Psoas muscle (tissue), 8 donors: Measurements from ENCODE around the gene CTDP1. TPM values are rescaled to one million over a fixed set of nuclear protein-coding genes. Genes with fewer than 3 reads are reported as not detected.

ENCODE experiments used
- ATAC-seq, 4 donors: fragments of 200-7000 bp; cut with Tn5 transposase; one replicate each; pipeline ENCODE4 v1.9.1; 2020; ENCODE audit warnings: moderate library complexity in 3 of 4, mild to moderate bottlenecking in 2 of 4
- DNase-seq, 2 donors: peaks; one replicate each; pipeline ENCODE4 v3.0.0-alpha.2; 2020
- H3K27ac ChIP-seq: fragments of 200-600 bp; one replicate; pipeline ENCODE4 v1.8.0; 2022
- H3K27me3 ChIP-seq, 3 donors: fragments of 200-600 bp in 1 of 3; one replicate each; pipeline versions ENCODE4 v1.6.1 to v1.8.0; 2013 to 2022; ENCODE audit warnings: low read length in 2 of 3, mild to moderate bottlenecking in 2 of 3, moderate library complexity in 1 of 3; ENCODE audit not compliant: insufficient read depth in 3 of 3
- H3K36me3 ChIP-seq, 2 donors: fragments of 200-600 bp in 1 of 2; one replicate each; pipeline versions ENCODE4 v1.6.1 to v1.8.0; 2013 to 2022; ENCODE audit warnings: low read depth in 1 of 2, mild to moderate bottlenecking in 1 of 2, moderate library complexity in 1 of 2; ENCODE audit not compliant: insufficient read depth in 1 of 2
- H3K4me1 ChIP-seq: fragments of 200-600 bp; one replicate; pipeline ENCODE4 v1.8.0; 2022
- H3K4me3 ChIP-seq: fragments of 200-600 bp; one replicate; pipeline ENCODE4 v1.8.0; 2022; ENCODE audit warnings: mild to moderate bottlenecking
- H3K9me3 ChIP-seq: fragments of 200-600 bp; one replicate; pipeline ENCODE4 v1.8.0; 2022
- CTCF ChIP-seq: fragments of 200-600 bp; IDR thresholded peaks from one replicate; pipeline ENCODE4 v1.8.0; 2022; ENCODE audit warnings: antibody characterized with exemption
- WGBS, 3 donors: extraction: QIAGEN DNeasy Blood & Tissue Kit; methylation state at CpG; one replicate each; pipeline versions ENCODE4 v1.1.6 to v1.1.7; 2013; 5-methylcytosine and 5-hydroxymethylcytosine counted together
- intact Hi-C, 2 donors: fragments of 100-400 bp; cut with DNase I; formaldehyde crosslinking; loops; one replicate each; pipeline versions ENCODE4 v1.11.0 to v1.14.2; 2022
- polyA plus RNA-seq, 3 donors: library from polyadenylated mRNA; stranded (reverse); fragments of 200-250 nt; gene quantifications; one replicate each; pipeline ENCODE4 v1.2.3, GENCODE V29; 2013
- total RNA-seq, 4 donors: library from RNA; stranded (reverse); fragmentation: NEBNext Ultra II Directional in 2 of 4; extraction: Animal tissue kit (Norgen Biotek cat#: 25700) in 2 of 4; gene quantifications; one replicate each; pipeline versions ENCODE4 v1.2.1 to v1.2.4, GENCODE V29; 2021 to 2023
- donor health status: healthy with polysubstance abuse.
- donor health status: DM: no; HTN: no; CAD: no; lungs with moderate emphysema.
- donor health status: Bipolar disorder and iron deficiency.
- donor health status: healthy.
- donor health status: DM: yes; HTN: yes; CAD: no.
- donor health status: DM: no; HTN: no; CAD: no.
- donor health status: DM: no; HTN: no; CAD: no.
- donor health status: DM: yes; HTN: yes; CAD: no.

CTDP1 gene
- total and polyA plus RNA-seq, 7 donors = 7.6 to 21.6 (median 12.4) TPM

GRCh38 chr18:79677221-79677620 lies 2.4 kb upstream of the CTDP1 start:
- no peak for TF ChIP-seq CTCF
- Histone ChIP-seq H3K4me1 (peaks cover 26% of the 10 kb centered on the region), H3K4me3 (peak overlapping the region; percentile 25), H3K27ac (peak overlapping the region; percentile 36), H3K27me3 (no peaks in the 10 kb centered on the region), H3K36me3 (peaks cover 0 to 23% of the 10 kb centered on the region in 2 donors), H3K9me3 (no peaks in the 10 kb centered on the region)
- WGBS, 3 donors = 87 to 92% (median 89%) methylated on average over 6 of the region's 6 CpGs
- intact Hi-C loops = loop anchor here (5.0 to 10.0 kb wide), 5 partner anchors 248 to 610 kb away; partner anchors contain the start of genes ATP9B (in 1 of the 2) and TXNL4A (in 1 of the 2)
- ATAC-seq (no peak), DNase-seq (no peak)

- intact Hi-C loops = loop anchor here (5.0 to 10.0 kb wide), 5 partner anchors 247 to 611 kb away; partner anchors contain the start of genes ATP9B (in 1 of the 2) and TXNL4A (in 1 of the 2)
- ATAC-seq = no peak
- H3K9me3 ChIP-seq = no peaks in the 10 kb centered on the region
- no peak for TF ChIP-seq CTCF
- H3K36me3 ChIP-seq = peaks cover 0 to 23% of the 10 kb centered on the region in 2 donors
- DNase-seq = no peak
- WGBS, 3 donors = 87 to 90% (median 88%) methylated on average over 9 of the region's 9 CpGs
- H3K4me3 ChIP-seq = peak overlapping the region; percentile 74
- peak overlapping the region; percentile 97 for H3K27ac ChIP-seq
- peaks cover 26% of the 10 kb centered on the region for H3K4me1 ChIP-seq
- H3K27me3 ChIP-seq = no peaks in the 10 kb centered on the region
These were observed 1.8 kb upstream of the CTDP1 start for GRCh38 chr18:79677840-79678239.

- peak overlapping the region; percentile 74 for H3K4me3 ChIP-seq
- WGBS, 3 donors = 0 to 1% (median 1%) methylated on average over 69 to 77 of the region's 77 CpGs
- no peak for TF ChIP-seq CTCF
- H3K27me3 ChIP-seq = no peaks in the 10 kb centered on the region
- intact Hi-C loops = loop anchor here (5.0 to 10.0 kb wide), 5 partner anchors 246 to 612 kb away; partner anchors contain the start of genes ATP9B (in 1 of the 2) and TXNL4A (in 1 of the 2)
- H3K27ac ChIP-seq = peak overlapping the region; percentile 97
- ATAC-seq = peak; percentile 96 to 98 (median 97)
- H3K4me1 ChIP-seq = peaks cover 26% of the 10 kb centered on the region
- H3K9me3 ChIP-seq = no peaks in the 10 kb centered on the region
- H3K36me3 ChIP-seq = peaks cover 0 to 23% of the 10 kb centered on the region in 2 donors
- peak; percentile 99 for DNase-seq
These were observed 695 bp upstream of the CTDP1 start for GRCh38 chr18:79678665-79679551.

- peak overlapping the region; percentile 97 for H3K27ac ChIP-seq
- peaks cover 26% of the 10 kb centered on the region for H3K4me1 ChIP-seq
- intact Hi-C loops = loop anchor here in 1 of 2 donors (10.0 kb wide), 1 partner anchor 355 kb away; the partner anchor contains the start of gene RBFA
- no peaks in the 10 kb centered on the region for H3K9me3 ChIP-seq
- peaks cover 0 to 16% of the 10 kb centered on the region in 2 donors for H3K36me3 ChIP-seq
- H3K27me3 ChIP-seq = no peaks in the 10 kb centered on the region
- TF ChIP-seq CTCF = no peak
- peak overlapping the region; percentile 74 for H3K4me3 ChIP-seq
- peak in 2 of 4 donors; percentile 0 to 2 for ATAC-seq
- DNase-seq = peak; percentile 49 to 63
- 4 to 5% (median 4%) methylated on average over 52 to 54 of the region's 54 CpGs for WGBS, 3 donors
These were observed 687 bp downstream of the CTDP1 start for GRCh38 chr18:79680100-79680879.
